Epidermal melanocyte (primary cell): ENCODE results near the gene ACTL7B.
"Not testable (repeated sequence)": the region's sequence is repeated elsewhere in the genome, so short reads cannot be mapped to it uniquely, and the experiment has no call there.

Experiments
- DNase-seq: peaks from one replicate; pipeline ENCODE4 v3.0.0; 2011; ENCODE audit warnings: low spot score; ENCODE audit not compliant: insufficient read length

ACTL7B gene

GRCh38 chr9:108869092-108869725 lies 13.4 kb upstream of the ACTL7B start:
- no peak for DNase-seq

GRCh38 chr9:108867829-108868228 lies 12.0 kb upstream of the ACTL7B start:
- DNase-seq, result no peak

- no peak for DNase-seq
These were observed 11.3 kb upstream of the ACTL7B start for GRCh38 chr9:108867116-108867515.

- no peak for DNase-seq
These were observed 10.2 kb upstream of the ACTL7B start for GRCh38 chr9:108866001-108866420.

GRCh38 chr9:108865037-108865436 lies 9.3 kb upstream of the ACTL7B start:
- no peak for DNase-seq

GRCh38 chr9:108864446-108864845 lies 8.7 kb upstream of the ACTL7B start:
- DNase-seq, result no peak

GRCh38 chr9:108863891-108864290 lies 8.1 kb upstream of the ACTL7B start:
- DNase-seq, result peak; percentile 37

GRCh38 chr9:108861997-108862396 lies 6.2 kb upstream of the ACTL7B start, which contains the start of gene ACTL7A:
Gene ACTL7A, plus strand, starts transcription at chr9:108862266. Its CDS starts 57 bp downstream, at chr9:108862323.
- DNase-seq, result no peak

GRCh38 chr9:108861464-108861863 lies 5.7 kb upstream of the ACTL7B start:
- no peak for DNase-seq

GRCh38 chr9:108860764-108861163 lies 5.0 kb upstream of the ACTL7B start:
- DNase-seq, result no peak

- DNase-seq, result no peak
These were observed 4.6 kb upstream of the ACTL7B start for GRCh38 chr9:108860354-108860753.

- DNase-seq, result no peak
These were observed 3.8 kb upstream of the ACTL7B start for GRCh38 chr9:108859459-108860114.

- no peak for DNase-seq
These were observed 1.8 kb upstream of the ACTL7B start for GRCh38 chr9:108857572-108857971.

- no peak for DNase-seq
These were observed 278 bp downstream of the ACTL7B start for GRCh38 chr9:108855529-108855886.

- DNase-seq, result peak; percentile 5
These were observed 901 bp downstream of the ACTL7B start for GRCh38 chr9:108854641-108855528.

- no peak for DNase-seq
These were observed 1.7 kb downstream of the ACTL7B start for GRCh38 chr9:108854094-108854493.

GRCh38 chr9:108852079-108852478 lies 3.7 kb downstream of the ACTL7B start:
- no peak for DNase-seq

- DNase-seq, result no peak
These were observed 4.6 kb downstream of the ACTL7B start for GRCh38 chr9:108851138-108851537.

GRCh38 chr9:108850293-108850897 lies 5.4 kb downstream of the ACTL7B start:
- no peak for DNase-seq

- not testable (repeated sequence) for DNase-seq
These were observed 7.5 kb downstream of the ACTL7B start for GRCh38 chr9:108848296-108848695.

GRCh38 chr9:108845947-108846346 lies 9.8 kb downstream of the ACTL7B start:
- DNase-seq, result no peak

- no peak for DNase-seq
These were observed 10.3 kb downstream of the ACTL7B start for GRCh38 chr9:108845507-108845906.
